Peyer's patch (tissue), 4 donors: Measurements from ENCODE around the gene CDC20B.

Experiments used
- POLR2A ChIP-seq, 2 donors: fragments of 450-650 bp; IDR thresholded peaks; one replicate each; pipeline ENCODE4 v1.5.1; 2017; ENCODE audit warnings: antibody characterized with exemption in 2 of 2, mild to moderate bottlenecking in 2 of 2, moderate library complexity in 2 of 2
- TF ChIP-seq, protein P1 (sequence below), 6 experiments: fragments of 450-650 bp in 4 of 6; fragments of 200-600 bp in 2 of 6; sonication (generic) in 1 of 6; IDR thresholded peaks; one replicate each; pipeline ENCODE4 v1.5.1; 2017 to 2019; ENCODE audit warnings: antibody characterized with exemption in 6 of 6, mild to moderate bottlenecking in 3 of 6, moderate library complexity in 1 of 6

DNA sequence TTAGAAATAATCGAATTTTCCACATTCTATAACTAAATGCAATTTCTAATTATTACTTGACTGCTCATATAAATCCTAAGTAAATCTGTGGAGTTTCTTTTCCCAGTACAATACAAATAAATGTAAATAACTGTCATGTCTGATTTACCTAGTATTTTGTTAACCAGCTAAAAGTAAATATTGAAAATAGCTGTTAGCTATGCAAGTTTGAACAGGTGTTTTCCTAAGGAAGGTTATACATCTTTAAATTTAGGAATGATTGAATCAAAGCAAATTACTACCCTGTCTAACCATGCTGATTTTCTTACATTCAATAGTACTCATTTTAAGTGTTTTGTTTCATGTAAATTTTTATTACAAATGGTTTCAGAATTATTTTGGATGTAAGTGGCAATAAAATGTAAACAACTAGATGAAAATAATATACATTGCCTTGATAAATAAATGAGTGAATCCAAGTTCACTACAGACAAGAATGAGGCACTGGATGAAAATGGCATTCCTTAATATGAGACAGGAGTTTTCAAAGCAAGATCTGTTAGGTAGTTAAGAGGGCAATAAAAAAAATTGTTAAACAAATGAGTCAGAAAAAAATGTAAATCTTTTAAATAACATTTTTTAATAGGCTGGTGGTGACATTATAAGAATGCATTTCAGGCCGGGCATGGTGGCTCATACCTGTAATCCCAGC lies 38.4 kb upstream of the CDC20B start:
- TF ChIP-seq, protein P1, sequence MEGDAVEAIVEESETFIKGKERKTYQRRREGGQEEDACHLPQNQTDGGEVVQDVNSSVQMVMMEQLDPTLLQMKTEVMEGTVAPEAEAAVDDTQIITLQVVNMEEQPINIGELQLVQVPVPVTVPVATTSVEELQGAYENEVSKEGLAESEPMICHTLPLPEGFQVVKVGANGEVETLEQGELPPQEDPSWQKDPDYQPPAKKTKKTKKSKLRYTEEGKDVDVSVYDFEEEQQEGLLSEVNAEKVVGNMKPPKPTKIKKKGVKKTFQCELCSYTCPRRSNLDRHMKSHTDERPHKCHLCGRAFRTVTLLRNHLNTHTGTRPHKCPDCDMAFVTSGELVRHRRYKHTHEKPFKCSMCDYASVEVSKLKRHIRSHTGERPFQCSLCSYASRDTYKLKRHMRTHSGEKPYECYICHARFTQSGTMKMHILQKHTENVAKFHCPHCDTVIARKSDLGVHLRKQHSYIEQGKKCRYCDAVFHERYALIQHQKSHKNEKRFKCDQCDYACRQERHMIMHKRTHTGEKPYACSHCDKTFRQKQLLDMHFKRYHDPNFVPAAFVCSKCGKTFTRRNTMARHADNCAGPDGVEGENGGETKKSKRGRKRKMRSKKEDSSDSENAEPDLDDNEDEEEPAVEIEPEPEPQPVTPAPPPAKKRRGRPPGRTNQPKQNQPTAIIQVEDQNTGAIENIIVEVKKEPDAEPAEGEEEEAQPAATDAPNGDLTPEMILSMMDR (IDR thresholded peaks at IDR 0.05), result no peak
- TF ChIP-seq POLR2A (IDR thresholded peaks at IDR 0.05), result no peak
